Natural killer cell (primary cell): ENCODE results near the gene VWA3B. TPM values are rescaled to one million over a fixed set of nuclear protein-coding genes. Genes with fewer than 3 reads are reported as not detected.
"Not testable (repeated sequence)": the region's sequence is repeated elsewhere in the genome, so short reads cannot be mapped to it uniquely, and the experiment has no call there.

Experiments
- ATAC-seq, 3 donors: fragments of 150-1000 bp in 2 of 3; fragments of 200-7000 bp in 1 of 3; cut with Tn5 transposase; 1 replicate in 1 of 3; 2 replicates in 2 of 3; pipeline ENCODE4 v1.10.0; 2021; ENCODE audit warnings: mild to moderate bottlenecking in 2 of 3, moderate library complexity in 2 of 3
- DNase-seq, 2 donors: peaks; one replicate each; pipeline versions ENCODE4 v3.0.0 to v3.0.0-alpha.2; 2013 to 2021; ENCODE audit warnings: mixed read lengths in 1 of 2
- H3K27ac ChIP-seq: one replicate; pipeline ENCODE4 v1.5.1; 2013; ENCODE audit warnings: mild to moderate bottlenecking, low read length
- H3K27me3 ChIP-seq: one replicate; pipeline ENCODE4 v1.6.1; 2013; ENCODE audit warnings: low read length; ENCODE audit not compliant: control insufficient read depth, insufficient read depth
- H3K36me3 ChIP-seq: one replicate; pipeline ENCODE4 v1.6.1; 2013; ENCODE audit warnings: low read length; ENCODE audit not compliant: control insufficient read depth, insufficient read depth
- H3K4me1 ChIP-seq: one replicate; pipeline ENCODE4 v1.6.1; 2013; ENCODE audit warnings: low read length; ENCODE audit not compliant: control insufficient read depth, insufficient read depth
- H3K4me3 ChIP-seq: one replicate; pipeline ENCODE4 v1.5.1; 2013; ENCODE audit warnings: low read length
- H3K9me3 ChIP-seq: one replicate; pipeline ENCODE4 v1.6.1; 2013; ENCODE audit warnings: low read length; ENCODE audit not compliant: control insufficient read depth, insufficient read depth
- H3K27ac Mint-ChIP-seq, 2 donors: one replicate each; pipeline ENCODE4 v1.8.0; 2022; ENCODE audit warnings: mild to moderate bottlenecking in 2 of 2, mixed read lengths in 2 of 2, moderate library complexity in 1 of 2
- H3K27me3 Mint-ChIP-seq, 2 donors: one replicate each; pipeline ENCODE4 v1.8.0; 2022; ENCODE audit warnings: low read depth in 2 of 2, mixed read lengths in 2 of 2
- H3K36me3 Mint-ChIP-seq: one replicate; pipeline ENCODE4 v1.8.0; 2022; ENCODE audit warnings: mixed read lengths
- H3K4me1 Mint-ChIP-seq, 2 donors: one replicate each; pipeline ENCODE4 v1.8.0; 2022; ENCODE audit warnings: mixed read lengths in 2 of 2
- H3K4me3 Mint-ChIP-seq: one replicate; pipeline ENCODE4 v1.8.0; 2022; ENCODE audit warnings: mild to moderate bottlenecking, moderate library complexity, mixed read lengths
- H3K9me3 Mint-ChIP-seq, 2 donors: one replicate each; pipeline ENCODE4 v1.8.0; 2022; ENCODE audit warnings: mixed read lengths in 2 of 2
- CTCF ChIP-seq: fragments of 200-600 bp; IDR thresholded peaks from one replicate; pipeline ENCODE4 v1.8.0; 2022; ENCODE audit warnings: antibody characterized with exemption
- WGBS: methylation state at CpG from one replicate; pipeline ENCODE4 v1.1.7; 2013; ENCODE audit warnings: missing lambda C conversion rate; ENCODE audit not compliant: insufficient coverage; 5-methylcytosine and 5-hydroxymethylcytosine counted together
- intact Hi-C: fragments of 100-400 bp; cut with micrococcal nuclease; formaldehyde crosslinking; loops from one replicate; pipeline ENCODE4 v1.14.2; 2022
- total RNA-seq, 4 donors: library from RNA; stranded (reverse); fragments of 120-200 nt in 1 of 4; gene quantifications; one replicate each; pipeline versions ENCODE4 v1.2.3 to v1.2.4, GENCODE V29; 2013 to 2022

The VWA3B gene
- total RNA-seq, 3 donors from 2014 or later (not counting 1 experiment from before 2014, with no cell fraction given), result not detected

- no peak for TF ChIP-seq CTCF
Observed at GRCh38 chr2:98039085-98039756, 47.7 kb upstream of the VWA3B start.

GRCh38 chr2:98040331-98040939 lies 46.5 kb upstream of the VWA3B start:
- no peaks in the 10 kb centered on the region for H3K4me1 Mint-ChIP-seq
- H3K27me3 Mint-ChIP-seq, result peaks cover 5 to 11% of the 10 kb centered on the region in 2 donors

More at GRCh38 chr2:98039085-98039756, 47.7 kb upstream of the VWA3B start:
- Histone ChIP-seq H3K36me3 (no peaks in the 10 kb centered on the region), H3K27ac (no peak overlapping the region), H3K4me1 (peaks cover 10% of the 10 kb centered on the region), H3K9me3 (no peaks in the 10 kb centered on the region), H3K4me3 (no peak overlapping the region), H3K27me3 (no peaks in the 10 kb centered on the region)
- no peaks in the 10 kb centered on the region for H3K4me1 Mint-ChIP-seq
- H3K9me3 Mint-ChIP-seq, result peaks cover 0 to 9% of the 10 kb centered on the region in 2 donors
- WGBS, result 69% methylated on average over 12 of the region's 12 CpGs
- H3K4me3 Mint-ChIP-seq, result no peak overlapping the region
- no peak overlapping the region for H3K27ac Mint-ChIP-seq
- intact Hi-C loops, result no loop called here
- H3K36me3 Mint-ChIP-seq, result peaks cover 10% of the 10 kb centered on the region
- peaks cover 7 to 11% of the 10 kb centered on the region in 2 donors for H3K27me3 Mint-ChIP-seq
- DNase-seq (no peak), ATAC-seq (no peak)

GRCh38 chr2:98043101-98043500 lies 43.9 kb upstream of the VWA3B start:
- Mint-ChIP-seq H3K36me3 (peaks cover 21% of the 10 kb centered on the region), H3K27ac (no peak overlapping the region), H3K27me3 (peaks cover 8 to 11% of the 10 kb centered on the region in 2 donors), H3K4me1 (no peaks in the 10 kb centered on the region), H3K9me3 (peaks cover 4 to 13% of the 10 kb centered on the region in 2 donors), H3K4me3 (no peak overlapping the region)
- ATAC-seq (no peak), DNase-seq (no peak)
- Histone ChIP-seq H3K4me1 (peaks cover 10% of the 10 kb centered on the region), H3K36me3 (no peaks in the 10 kb centered on the region), H3K9me3 (peaks cover 2% of the 10 kb centered on the region), H3K4me3 (no peak overlapping the region), H3K27ac (no peak overlapping the region), H3K27me3 (no peaks in the 10 kb centered on the region)
- intact Hi-C loops, result no loop called here
- 100% methylated on average over 1 of the region's 1 CpG for WGBS
- no peak for TF ChIP-seq CTCF

More at GRCh38 chr2:98040331-98040939, 46.5 kb upstream of the VWA3B start:
- no peak for ATAC-seq
- no peak overlapping the region for H3K27ac Mint-ChIP-seq
- H3K4me1 ChIP-seq, result peaks cover 10% of the 10 kb centered on the region
- intact Hi-C loops, result no loop called here
- peaks cover 4 to 13% of the 10 kb centered on the region in 2 donors for H3K9me3 Mint-ChIP-seq
- no peak overlapping the region for H3K4me3 Mint-ChIP-seq
- H3K9me3 ChIP-seq, result peaks cover 2% of the 10 kb centered on the region
- no peak overlapping the region for H3K4me3 ChIP-seq
- TF ChIP-seq CTCF, result no peak
- WGBS, result 91% methylated on average over 8 of the region's 8 CpGs
- no peaks in the 10 kb centered on the region for H3K36me3 ChIP-seq
- H3K27me3 ChIP-seq, result no peaks in the 10 kb centered on the region
- H3K27ac ChIP-seq, result no peak overlapping the region
- H3K36me3 Mint-ChIP-seq, result peaks cover 21% of the 10 kb centered on the region
- no peak for DNase-seq

GRCh38 chr2:98044730-98045129 lies 42.2 kb upstream of the VWA3B start:
- H3K4me1 ChIP-seq, H3K36me3 ChIP-seq, intact Hi-C loops, H3K4me3 ChIP-seq, H3K4me3 Mint-ChIP-seq, ATAC-seq, H3K9me3 ChIP-seq, H3K4me1 Mint-ChIP-seq, H3K27me3 ChIP-seq, H3K27ac Mint-ChIP-seq, DNase-seq, H3K27ac ChIP-seq: not testable (repeated sequence)
- Mint-ChIP-seq H3K36me3 (peaks cover 21% of the 10 kb centered on the region), H3K9me3 (peaks cover 4 to 13% of the 10 kb centered on the region in 2 donors), H3K27me3 (peaks cover 11% of the 10 kb centered on the region in 2 donors)
- 93% methylated on average over 2 of the region's 2 CpGs for WGBS
